MM.1S (cell line): ENCODE measurements around the gene KLHL13.

Experiments used
- CTCF ChIP-seq: fragments of 300-600 bp; sonication (generic); IDR thresholded peaks from 2 replicates; pipeline ENCODE4 v1.5.1; 2016; ENCODE audit warnings: antibody characterized with exemption, low read length, mixed read lengths
- EZH2 ChIP-seq: fragments of 300-600 bp; sonication (generic); optimal IDR thresholded peaks from 2 replicates; pipeline ENCODE3; 2017; ENCODE audit warnings: low read depth, mild to moderate bottlenecking, antibody characterized with exemption, low read length, mixed read lengths
- EZH2phosphoT487 ChIP-seq: fragments of 300-600 bp; sonication (generic); IDR thresholded peaks from 2 replicates; pipeline ENCODE4 v1.6.1; 2018; ENCODE audit warnings: antibody characterized with exemption, low read length

DNA sequence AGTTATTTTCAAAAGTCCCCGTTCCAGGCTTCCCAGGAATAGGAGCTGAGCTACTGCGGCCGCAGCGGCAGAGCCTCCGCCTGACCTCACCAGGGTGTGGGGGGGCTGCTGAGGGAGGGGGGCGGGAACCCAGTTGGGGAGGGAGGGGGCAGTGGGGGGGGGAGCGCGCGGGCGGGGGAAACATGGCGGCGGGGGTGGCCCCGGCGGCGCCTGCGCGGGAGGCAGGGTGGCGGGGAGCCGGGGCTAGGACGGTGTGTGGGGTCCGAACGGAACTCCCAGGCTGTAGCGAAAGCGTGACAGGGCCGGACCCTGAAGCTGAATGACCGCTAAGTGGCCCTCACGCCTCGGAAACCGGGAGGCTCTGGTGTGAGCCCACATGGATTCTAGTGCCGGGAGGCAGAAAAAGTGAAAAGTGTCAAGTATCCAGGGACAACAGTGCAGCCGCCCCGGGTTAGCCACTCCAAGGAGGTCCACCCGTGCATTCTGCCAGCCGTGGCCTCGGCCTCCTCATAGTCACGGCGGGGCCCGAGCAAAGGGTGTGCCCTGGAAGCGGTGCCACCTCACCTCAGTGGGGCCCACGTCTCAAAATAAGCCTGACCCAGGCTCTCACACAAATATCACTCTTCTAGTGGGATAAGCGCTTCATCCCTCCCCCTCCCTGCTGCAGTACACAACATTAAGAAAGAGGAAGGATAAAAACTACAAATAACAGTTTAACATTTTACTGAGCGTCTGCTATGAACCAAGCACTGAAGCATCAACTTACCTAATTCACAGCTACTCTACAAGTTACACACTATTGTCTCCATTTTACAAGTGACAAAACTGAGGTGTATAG, at the start of gene KLHL13:
- TF ChIP-seq CTCF = no peak
- no peak for TF ChIP-seq EZH2
- no peak for TF ChIP-seq EZH2phosphoT487
